ENCODE data around the gene TTL. TPM values are rescaled to one million over a fixed set of nuclear protein-coding genes. Genes with fewer than 3 reads are reported as not detected.

The TTL gene
- total and polyA plus RNA-seq, 2 of the 13 experiments (the other 11 are each of a cell fraction or from before 2014, with no cell fraction given), result 19.0 to 59.8 TPM

- peaks cover 0 to 23% of the 10 kb centered on the region in 2 experiments; a peak in 2 of 5 replicates for H3K36me3 ChIP-seq (replicated peaks in 1 of 2; ENCODE audit: control insufficient read depth in 1 of 2, insufficient read depth in 2 of 2, low read length in 2 of 2)
- ATAC-seq, result no peak
- in situ Hi-C loops (cut with HindIII; ENCODE audit: extremely low pct_ligation_motif_present, low pct_unique_long_range_greater_than_20kb), result no loop called here
- FAIRE-seq, result no peak
- DNase-seq (ENCODE audit: low spot score), result no peak
- ChIA-PET POLR2A (no interaction called here), CTCF (ENCODE audit: low intra/inter-chr PET ratio, low total read pairs) (no interaction called here)
- H3K27me3 ChIP-seq (ENCODE audit: control insufficient read depth in 1 of 2, insufficient read depth in 2 of 2, low read length in 2 of 2), result no peaks in the 10 kb centered on the region; a peak in 1 of 5 replicates
- H3K9ac ChIP-seq (ENCODE audit: insufficient read depth, low read depth, low read length), result no peak overlapping the region
- H2AFZ ChIP-seq (ENCODE audit: low read length), result no peak overlapping the region
- WGBS (ENCODE audit: low lambda C conversion rate), result 94% methylated on average over 5 of the region's 5 CpGs
- intact Hi-C loops (cut with micrococcal nuclease; ENCODE audit: unreplicated experiment), result no loop called here
- H4K20me1 ChIP-seq (ENCODE audit: insufficient read depth, low read length), result no peaks in the 10 kb centered on the region
- H3K9me3 ChIP-seq (ENCODE audit: low read length), result no peaks in the 10 kb centered on the region
- H3K27ac ChIP-seq (ENCODE audit: extremely low read length, insufficient read depth, low read length), result no peak overlapping the region
- no peak overlapping the region for H3K4me3 ChIP-seq (replicated peaks in 1 of 3; ENCODE audit: insufficient read depth in 1 of 3, low read depth in 2 of 3, low read length in 3 of 3)
- peaks cover 17% of the 10 kb centered on the region for H3K4me1 ChIP-seq (ENCODE audit: insufficient read depth, low read length)
- no TSS peak for BruUV-seq (replicated peaks)
- no peak overlapping the region for H3K4me2 ChIP-seq (ENCODE audit: low read depth, low read length)
- H3K79me2 ChIP-seq (ENCODE audit: insufficient read depth, low read length), result peaks cover 27% of the 10 kb centered on the region
- TF ChIP-seq TOPORS (CRISPR knock-in tag; IDR thresholded peaks at IDR 0.05) (no peak), ZNF674 (CRISPR knock-in tag; IDR thresholded peaks at IDR 0.05; ENCODE audit: low read depth) (no peak), LCORL (IDR thresholded peaks at IDR 0.05) (no peak), LCORL (CRISPR knock-in tag; IDR thresholded peaks at IDR 0.05) (no peak), EZH2 (conservative IDR thresholded peaks at IDR 0.05; ENCODE audit: low read depth, low read length) (no peak), TSC22D2 (CRISPR knock-in tag; IDR thresholded peaks at IDR 0.05; ENCODE audit: borderline replicate concordance) (no peak), TP53 (CRISPR knock-in tag; conservative IDR thresholded peaks at IDR 0.05) (no peak), RAD51 (IDR thresholded peaks at IDR 0.05; ENCODE audit: borderline replicate concordance) (no peak), ZNF382 (CRISPR knock-in tag; IDR thresholded peaks at IDR 0.05; ENCODE audit: borderline replicate concordance) (no peak), ZZZ3 (CRISPR knock-in tag; IDR thresholded peaks at IDR 0.05; ENCODE audit: borderline replicate concordance) (no peak), MAZ (IDR thresholded peaks at IDR 0.05; ENCODE audit: borderline replicate concordance, low read depth, low read length) (no peak), MAZ (CRISPR knock-in tag; IDR thresholded peaks at IDR 0.05; ENCODE audit: low read depth) (no peak), ZNF451 (CRISPR knock-in tag; IDR thresholded peaks at IDR 0.05) (no peak), SAP130 (CRISPR knock-in tag; IDR thresholded peaks at IDR 0.05; ENCODE audit: low read depth) (no peak), HOXD1 (CRISPR knock-in tag; IDR thresholded peaks at IDR 0.05) (no peak), CHCHD3 (CRISPR knock-in tag; IDR thresholded peaks at IDR 0.05) (no peak), RORA (CRISPR knock-in tag; IDR thresholded peaks at IDR 0.05) (no peak), HES4 (CRISPR knock-in tag; IDR thresholded peaks at IDR 0.05; ENCODE audit: borderline replicate concordance) (no peak), SETDB1 (CRISPR knock-in tag; IDR thresholded peaks at IDR 0.05; ENCODE audit: borderline replicate concordance) (no peak)
- TF ChIP-seq, protein P1, sequence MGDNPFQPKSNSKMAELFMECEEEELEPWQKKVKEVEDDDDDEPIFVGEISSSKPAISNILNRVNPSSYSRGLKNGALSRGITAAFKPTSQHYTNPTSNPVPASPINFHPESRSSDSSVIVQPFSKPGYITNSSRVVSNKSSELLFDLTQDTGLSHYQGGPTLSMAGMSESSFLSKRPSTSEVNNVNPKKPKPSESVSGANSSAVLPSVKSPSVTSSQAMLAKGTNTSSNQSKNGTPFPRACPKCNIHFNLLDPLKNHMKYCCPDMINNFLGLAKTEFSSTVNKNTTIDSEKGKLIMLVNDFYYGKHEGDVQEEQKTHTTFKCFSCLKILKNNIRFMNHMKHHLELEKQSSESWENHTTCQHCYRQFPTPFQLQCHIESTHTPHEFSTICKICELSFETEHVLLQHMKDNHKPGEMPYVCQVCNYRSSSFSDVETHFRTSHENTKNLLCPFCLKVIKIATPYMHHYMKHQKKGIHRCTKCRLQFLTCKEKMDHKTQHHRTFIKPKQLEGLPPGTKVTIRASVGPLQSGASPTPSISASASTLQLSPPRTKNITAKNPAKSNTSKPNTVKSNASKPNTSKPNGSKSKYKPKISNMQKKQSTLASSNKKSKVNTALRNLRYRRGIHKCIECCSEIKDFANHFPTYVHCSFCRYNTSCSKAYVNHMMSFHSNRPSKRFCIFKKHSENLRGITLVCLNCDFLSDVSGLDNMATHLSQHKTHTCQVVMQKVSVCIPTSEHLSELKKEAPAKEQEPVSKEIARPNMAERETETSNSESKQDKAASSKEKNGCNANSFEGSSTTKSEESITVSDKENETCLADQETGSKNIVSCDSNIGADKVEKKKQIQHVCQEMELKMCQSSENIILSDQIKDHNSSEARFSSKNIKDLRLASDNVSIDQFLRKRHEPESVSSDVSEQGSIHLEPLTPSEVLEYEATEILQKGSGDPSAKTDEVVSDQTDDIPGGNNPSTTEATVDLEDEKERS (CRISPR knock-in tag; IDR thresholded peaks at IDR 0.05), result no peak
Measured at GRCh38 chr2:112486895-112487294, 4.9 kb downstream of the TTL start.
